ENCODE results near the gene BNC1.
"Not testable (repeated sequence)": the region's sequence is repeated elsewhere in the genome, so short reads cannot be mapped to it uniquely, and the experiment has no call there.

Gene BNC1

DNA sequence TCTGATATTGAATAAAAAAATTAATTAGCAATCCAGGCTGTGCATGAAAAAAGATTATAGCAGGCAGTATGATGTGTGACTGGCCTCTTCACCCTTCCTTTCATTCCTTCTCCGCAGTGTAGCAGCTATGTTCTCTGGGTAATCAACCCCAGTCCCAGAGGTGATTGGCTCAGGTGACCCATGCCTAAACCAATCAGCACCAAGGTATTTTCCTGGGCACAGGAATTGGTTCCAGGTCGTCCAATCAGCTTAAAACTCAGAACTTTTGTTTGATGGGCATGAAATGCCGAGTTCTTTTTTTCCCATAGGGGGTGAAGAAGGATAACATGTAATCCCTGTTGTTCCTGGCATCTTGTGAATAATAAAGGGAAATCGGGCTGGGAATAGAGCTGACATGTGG lies 5.8 kb upstream of the BNC1 start:
- DNase-seq, result no peak

DNA sequence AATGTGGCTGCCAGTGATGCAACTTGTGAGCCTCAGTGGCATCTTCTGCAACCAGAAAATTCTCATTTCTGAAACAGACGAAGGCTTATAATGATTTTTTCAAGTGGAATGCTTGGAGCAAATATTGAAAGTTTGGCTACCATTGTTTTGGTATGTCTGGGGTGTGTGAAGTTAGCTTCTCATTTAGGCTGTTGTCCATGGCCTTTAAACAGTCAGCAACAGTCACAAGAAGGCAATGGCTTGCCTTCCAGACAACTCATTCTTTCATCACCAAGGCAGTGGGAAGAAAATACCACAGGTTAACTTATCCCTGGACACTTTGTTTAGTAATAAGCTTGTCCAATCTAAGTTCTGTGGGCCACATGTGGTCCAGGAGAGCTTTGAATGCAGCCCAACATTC lies 4.7 kb upstream of the BNC1 start:
- DNase-seq, result no peak

DNA sequence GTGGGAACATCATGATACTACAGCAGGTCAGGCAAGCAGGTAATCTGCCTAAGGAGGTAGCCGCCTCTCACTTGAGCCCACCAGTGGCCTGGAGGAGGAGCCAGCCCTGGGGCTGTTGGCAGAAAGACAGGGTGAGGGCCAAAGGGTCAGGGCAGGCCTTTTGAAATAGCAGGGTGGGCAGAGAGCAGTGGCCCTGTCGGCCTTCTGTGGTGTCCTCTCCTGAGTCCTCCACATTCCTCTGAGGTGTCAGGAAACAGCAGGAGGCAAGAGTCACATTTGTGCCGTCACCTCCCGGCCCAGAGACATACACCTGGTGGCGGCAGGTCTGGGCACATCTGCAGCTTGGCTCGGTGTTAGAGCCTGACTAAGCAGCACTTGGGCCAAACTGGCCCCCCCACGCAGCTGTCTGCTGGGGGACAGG lies 3.9 kb upstream of the BNC1 start:
- DNase-seq, result no peak

DNA sequence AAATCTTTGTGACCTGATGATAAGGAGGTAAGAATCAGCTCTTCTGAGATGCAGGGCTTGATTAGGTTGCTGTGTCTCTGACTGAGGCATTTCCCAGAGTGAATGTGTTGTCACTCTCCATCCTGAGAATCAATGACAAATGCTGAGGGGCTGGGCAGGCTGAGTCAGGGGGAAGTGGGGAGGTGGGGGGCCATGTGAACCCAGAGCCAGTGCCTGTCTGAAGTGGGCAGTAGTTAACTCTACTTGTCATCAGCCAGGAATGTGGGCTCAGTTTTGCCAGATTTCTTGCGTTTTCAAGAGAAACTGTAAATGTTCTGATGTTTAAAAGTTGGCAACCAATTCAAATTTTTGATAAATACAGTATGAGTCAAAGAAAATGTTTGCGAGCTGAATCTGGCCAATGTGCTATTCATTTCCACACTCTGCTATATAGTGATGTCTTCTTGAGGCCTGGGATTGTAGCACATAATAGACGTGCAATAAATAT lies 3.1 kb upstream of the BNC1 start:
- DNase-seq, result no peak

DNA sequence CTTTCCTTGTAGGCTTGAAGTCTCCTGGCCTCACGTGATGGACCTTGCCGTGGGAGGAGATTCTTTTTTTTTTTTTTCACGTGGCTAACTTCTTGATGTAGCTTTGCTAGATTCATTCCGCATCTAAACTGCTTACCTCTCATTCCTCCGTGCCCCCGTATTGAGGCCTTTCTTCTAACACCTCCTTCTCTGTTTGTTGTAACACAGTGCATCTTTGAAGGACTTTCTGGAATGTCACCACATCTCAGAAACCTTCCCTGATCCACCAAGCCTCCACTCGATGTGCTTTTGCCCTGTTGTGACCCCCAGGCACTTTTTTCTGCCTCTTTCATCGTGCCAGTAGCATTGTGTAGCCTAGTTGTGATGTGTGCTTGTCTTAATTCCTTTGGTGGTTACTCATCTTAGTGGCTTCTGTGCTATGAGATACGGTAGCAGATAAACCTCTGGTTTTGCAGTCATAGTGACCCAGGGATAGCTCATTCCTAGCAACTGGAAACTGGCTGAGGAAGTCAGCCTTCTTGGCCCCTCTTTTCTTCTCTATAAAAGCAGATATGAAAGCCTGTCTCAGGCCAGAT lies 1.6 kb upstream of the BNC1 start:
- no peak for DNase-seq

DNA sequence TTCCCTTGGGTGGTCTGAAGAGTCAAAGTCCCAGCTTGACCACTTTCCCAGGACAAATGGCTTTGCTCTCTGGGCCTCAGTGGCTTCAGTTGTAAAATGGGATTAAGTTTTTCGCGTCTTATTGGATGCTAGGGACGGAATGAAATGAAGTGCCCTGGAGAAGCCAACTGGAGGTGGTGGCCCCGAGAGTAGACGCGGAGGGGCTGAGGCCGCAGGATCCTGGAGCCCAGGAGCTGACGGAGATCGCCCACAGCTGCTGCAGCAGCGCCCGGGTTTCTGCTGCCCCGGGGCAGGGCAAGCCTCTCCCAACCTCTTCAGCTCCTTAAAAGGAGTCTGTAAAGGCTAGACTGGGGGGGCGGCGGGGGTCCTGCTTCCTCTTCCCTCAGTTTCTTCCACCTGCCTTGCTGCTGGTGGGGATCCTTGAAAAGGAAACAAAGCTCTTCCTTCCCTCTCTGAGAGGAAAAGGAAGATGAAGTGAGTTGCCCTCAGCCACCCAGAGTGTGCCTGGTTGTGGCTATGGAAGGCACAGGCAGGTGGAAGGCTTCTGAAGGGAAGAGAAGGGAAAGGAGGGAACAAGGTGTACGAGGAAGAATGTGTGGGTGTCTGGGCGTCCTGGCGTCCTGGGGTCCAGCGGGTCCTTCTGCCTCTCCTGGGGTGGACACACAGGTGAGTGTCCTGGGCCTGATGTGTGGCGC lies 967 bp upstream of the BNC1 start:
- DNase-seq, result no peak

DNA sequence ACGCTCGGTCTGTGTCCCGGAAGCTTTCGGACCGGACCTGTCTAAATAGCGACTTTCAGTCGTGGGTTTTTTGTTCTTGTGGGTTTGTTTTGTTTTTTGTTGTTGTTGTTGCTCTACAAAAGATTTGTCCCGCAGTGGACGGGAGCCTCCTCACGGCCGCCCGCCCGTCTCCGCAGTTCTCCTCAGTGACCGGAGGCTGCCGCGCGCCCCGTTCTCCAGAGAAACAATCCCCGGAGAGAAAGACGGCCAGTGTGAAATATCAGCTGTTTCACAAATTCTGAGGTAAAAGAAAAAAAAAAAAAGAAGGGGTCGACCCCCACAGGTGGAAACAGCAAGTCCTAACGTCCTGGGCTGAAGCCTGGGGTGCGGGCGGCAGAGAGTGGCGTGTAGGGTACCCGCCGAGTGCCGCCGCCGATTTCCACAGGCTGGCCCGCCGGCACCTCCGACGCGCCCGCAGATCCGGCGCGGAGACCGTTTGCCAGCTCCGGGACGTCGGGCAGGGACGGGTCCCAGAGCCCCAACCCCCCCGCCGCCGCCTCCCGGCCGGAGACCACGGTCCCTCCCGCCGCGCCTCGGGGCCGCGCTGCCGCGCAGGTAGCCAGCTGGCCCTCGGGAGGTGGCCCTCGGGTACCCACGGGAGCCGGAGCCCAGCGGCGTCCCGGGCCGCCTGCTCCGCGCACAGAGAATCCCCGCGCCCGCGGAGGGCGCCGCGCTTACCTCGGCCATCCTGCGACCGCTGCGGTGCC lies 478 bp downstream of the BNC1 start:
- no peak for DNase-seq

DNA sequence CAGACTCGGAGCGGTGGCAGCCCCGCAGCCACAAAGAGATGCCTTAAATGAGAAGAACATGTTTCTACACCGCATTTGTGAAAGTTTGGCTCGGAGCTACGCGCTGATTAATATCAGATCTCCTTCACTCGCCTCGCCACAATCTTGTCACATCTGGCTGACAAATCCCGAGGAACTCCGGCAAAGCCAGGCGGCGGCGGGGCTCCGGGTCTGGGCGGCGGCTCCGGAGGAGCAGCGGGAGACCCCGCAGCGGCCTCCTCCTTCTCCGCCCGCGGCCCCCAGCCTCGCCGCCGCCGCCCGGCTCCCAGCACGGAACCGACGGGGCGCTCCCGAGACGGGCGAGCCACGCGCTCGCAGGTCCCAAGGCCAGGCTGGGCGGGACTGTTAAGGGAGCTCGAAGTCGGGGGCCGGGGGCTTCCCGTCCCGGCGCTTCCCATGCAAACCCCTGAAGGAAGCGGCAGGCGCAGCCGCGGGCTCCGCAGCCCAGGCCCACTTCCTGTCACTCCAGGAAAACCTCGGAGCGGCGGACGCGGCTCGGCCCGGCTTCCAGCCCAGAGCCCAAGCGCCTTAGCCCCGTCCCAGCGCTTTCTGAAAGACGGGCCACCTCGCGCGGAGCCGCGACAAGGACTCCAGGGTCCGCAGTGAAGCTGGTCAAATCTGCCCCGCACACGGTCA lies 1.2 kb downstream of the BNC1 start:
- DNase-seq, result no peak

DNA sequence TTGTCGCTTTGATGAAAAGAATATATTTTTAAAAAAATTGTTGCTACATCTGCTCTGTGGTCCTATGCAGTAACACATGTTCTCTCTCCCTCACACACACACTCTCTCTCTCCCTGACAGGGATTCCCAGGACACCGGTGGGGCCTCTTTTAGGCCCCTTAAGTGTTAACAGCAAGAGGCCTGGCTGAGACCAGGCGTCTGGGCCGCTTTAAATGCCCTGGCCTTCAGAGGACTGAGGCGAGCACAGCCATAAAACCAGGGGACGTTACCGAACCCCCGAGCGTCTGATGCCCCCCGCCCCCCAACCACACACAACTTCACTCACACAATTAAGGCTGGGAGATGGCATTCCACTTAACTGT lies 1.7 kb downstream of the BNC1 start:
- no peak for DNase-seq

DNA sequence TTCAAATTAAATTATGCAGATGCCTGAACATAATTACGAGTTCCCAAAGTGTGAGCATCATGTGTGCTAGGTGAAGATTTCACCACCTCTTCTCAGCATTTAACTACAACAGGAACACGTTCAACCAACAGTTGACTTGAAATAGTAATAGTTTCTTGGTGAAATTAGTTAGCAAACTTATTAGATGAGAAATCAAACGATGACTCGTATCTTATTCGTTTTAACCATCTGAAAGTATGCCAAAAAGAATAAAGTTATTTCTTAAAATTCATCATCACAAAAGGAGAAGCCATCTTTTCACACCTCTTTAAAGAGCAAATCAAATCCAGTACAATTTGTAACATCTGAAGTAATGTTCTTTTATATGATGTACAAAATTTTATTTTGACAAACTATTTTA lies 2.3 kb downstream of the BNC1 start:
- DNase-seq, result no peak

DNA sequence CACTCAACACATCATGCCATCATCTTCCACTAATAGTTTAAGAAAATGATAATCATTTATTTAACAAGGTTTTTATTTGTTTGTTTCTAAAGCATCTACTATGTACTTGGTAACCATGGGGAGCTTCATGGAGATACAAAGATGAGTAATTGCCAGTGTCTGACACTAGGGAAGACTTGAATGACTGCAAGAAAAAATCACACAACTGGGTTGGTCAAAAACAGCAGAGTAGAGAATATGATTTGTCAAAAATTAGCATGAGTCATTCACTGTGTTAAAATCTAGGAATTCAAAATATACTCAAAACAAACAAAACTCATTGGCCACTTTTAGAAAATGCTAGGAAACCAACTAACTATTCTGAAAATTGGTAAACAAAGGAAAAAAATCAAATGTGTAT lies 6.3 kb downstream of the BNC1 start:
- no peak for DNase-seq

DNA sequence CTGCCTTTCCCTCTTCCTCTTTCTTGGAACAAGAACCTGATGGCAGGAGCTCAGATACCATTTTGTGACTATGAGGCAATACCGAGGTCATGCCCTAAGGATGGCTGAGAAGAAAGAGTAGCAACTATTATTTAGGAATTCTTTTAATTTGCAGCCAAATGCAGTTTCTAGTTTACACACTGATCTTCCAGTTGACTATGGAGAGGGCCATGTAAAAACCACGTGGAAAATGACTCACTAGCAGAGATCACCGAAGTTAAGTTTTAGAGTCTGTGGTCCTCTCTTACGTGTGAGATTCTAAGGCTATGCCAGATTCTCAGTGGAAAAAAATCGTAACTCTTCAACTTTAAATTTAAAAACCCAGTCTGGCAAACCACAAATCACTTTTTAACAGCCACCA lies 7.8 kb downstream of the BNC1 start:
- no peak for DNase-seq

DNA sequence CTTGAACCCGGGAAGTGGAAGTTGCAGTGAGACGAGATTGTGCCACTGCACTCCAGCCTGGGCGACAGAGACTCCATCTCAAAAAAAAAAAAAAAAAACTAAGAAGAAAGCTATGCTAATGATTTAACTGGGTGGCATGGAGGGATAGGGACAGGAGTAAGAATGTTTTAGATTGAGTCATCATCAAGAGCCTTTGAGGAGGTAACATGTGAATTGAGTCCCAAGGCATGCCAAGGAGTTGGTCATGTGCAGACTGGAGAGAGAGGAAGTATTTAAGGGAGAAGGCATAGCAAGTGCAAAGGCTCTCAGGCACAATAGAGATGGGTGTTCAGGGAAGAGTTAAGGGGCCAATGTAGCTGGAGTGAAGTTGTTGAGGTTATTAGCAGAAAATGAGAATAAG lies 9.1 kb downstream of the BNC1 start:
- no peak for DNase-seq

DNA sequence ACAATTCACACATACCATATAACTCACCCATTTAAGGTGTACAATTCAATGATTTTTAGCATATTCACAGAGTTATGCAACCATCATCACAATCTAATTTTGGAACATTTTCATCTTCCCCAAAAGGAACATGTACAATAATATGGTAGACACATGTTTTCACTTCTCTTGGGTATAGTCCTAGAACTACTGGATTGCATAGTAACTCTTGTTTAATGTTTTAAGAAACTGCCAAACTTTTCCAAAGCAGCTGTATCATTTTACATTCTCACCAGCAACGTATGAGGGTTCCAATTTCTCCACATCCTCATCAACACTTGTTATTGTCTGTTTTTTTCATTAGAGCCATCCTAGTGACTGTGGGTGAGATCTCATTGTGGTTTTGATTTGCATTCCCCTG lies 14.3 kb downstream of the BNC1 start:
- no peak for DNase-seq

DNA sequence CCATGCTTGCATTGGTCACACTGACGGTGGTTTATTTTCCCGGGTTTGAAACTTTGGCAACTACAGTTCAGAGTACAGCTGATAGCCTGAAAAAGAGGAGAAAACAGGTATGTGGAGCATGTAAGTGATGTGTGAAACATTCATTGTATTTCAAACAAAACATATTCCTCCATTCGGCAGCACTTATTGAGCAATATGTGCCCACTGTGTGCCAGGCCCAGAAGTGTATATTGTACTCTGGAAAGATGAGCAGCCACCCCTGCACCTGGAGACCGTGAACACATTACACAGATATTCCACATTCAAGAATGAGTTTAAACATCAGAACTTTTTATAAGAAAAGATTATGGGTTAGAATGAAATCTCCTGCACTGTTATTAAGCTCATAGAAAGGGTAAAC lies 16.3 kb downstream of the BNC1 start:
- DNase-seq, result no peak

DNA sequence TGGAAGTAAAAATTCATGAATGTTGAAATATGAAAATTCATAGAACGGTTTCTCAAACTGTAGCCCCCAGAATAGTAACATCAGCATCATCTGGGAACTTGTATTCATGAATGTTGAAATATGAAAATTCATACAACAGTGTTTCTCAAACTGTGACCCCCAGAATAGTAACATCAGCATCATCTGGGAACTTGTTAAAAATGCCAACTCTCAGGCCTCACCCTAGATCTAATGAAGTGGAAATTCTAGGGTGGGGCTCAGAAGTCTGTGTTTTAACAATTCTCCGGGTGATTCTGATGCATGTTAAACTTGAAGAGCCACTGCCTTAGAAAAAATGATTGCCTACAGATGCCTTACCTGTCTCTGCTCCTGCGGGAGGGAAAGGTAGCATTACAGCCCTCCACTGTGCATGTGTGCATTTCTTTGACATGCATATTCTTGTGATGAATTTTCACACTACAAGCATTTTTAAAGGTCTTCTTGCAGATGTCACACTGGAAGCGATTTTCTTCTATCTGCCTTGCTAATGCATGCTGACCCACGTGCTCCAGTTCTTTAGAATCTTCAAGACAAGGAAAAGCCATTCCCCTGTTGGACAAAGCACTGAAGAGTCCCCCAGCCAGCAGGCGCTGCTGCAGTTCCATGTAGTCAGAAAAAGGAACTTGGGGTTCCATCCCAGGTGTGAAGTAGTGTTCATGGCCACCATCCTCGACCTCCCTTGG lies 21.7 kb downstream of the BNC1 start:
- no peak for DNase-seq

DNA sequence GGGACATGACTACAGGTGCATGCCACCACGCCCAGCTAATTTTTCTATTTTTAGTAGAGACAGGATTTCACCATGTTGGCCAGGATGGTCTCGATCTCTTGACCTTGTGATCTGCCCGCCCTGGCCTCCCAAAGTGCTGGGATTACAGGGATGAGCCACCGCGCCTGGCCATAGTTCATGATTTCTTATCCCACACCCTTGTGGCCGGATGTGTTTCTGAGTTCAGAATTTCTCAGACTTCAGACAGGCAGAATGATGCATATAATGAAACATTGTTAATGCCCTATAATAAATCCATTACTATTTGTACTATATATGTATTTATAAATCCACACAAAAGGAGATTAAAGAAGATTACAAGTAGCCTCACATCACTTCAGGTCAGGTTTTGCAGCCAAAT lies 22.3 kb downstream of the BNC1 start:
- DNase-seq, result not testable (repeated sequence)

DNA sequence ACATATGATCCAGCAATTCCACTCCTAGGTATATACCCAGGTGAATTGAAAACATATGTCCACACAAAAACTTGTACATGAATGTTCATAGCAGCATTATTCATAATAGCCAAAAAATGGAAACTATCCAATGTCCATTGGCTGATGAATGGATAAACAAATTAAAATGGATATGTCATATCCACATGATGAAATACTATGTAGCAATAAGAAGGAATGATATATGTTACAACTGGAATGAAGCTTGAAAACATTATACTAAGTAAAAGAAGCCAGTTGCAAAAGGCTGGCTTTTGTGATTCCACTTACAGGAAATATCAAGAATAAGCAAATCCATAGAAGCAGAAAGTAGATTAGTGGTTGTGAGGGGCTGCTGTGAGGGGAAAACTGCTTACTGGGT lies 33.7 kb downstream of the BNC1 start:
- no peak for DNase-seq

DNA sequence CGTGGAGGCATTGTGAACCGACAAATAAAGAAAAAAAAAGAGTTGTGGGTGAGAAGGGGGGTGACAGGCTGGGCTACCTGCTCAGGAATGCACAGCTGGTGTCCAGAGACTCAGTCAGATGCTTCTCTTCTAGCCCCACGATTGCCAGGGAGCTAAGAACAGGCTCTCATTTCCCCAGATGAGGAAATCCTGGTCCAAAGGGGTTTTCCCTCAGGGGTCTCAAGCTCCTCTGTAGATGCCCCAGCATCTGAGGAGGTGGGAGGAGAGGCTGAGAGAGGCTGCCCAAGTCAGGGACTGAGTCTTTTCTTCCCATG lies 35.5 kb downstream of the BNC1 start:
- no peak for DNase-seq

DNA sequence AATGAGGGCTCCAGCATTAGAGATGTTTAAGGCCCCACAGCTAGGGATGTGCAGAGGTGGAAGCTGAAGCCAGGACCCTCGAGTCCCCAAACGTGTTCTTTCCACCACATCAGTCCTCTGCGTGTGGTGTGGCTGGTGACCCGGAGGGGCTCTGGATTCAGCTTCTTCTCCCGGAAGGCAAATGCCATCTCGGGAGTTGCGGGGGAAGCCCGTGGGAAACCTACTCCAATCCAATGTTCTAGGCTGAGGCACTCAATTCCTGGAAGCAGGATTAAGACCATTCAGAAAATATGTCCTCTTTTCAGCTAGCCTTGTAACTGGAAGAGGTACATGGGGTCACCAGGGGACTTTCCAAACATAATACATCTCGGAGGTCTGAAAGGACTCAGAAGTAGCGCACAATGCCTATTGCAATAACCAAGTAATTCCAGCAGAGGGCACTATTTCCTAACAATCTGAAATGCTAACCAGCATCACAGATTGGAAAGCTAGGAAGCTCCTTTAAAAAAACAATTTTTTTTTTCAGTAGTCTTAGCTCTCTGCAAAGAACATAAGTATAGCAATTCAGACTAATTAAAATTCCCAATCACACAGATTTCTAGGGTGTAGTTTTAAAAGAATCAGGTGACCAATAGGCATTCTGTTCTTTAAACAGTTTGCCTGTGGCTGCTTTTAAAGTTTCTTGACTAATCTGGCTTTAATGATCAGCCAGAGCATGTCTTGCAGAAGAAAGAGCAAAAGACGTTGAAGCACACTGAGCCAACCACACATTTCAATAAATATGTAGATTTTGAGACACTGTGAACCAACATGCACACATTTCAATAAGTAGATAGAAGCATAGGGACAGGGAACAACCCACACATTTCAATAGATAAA lies 36.1 kb downstream of the BNC1 start:
- no peak for DNase-seq

DNA sequence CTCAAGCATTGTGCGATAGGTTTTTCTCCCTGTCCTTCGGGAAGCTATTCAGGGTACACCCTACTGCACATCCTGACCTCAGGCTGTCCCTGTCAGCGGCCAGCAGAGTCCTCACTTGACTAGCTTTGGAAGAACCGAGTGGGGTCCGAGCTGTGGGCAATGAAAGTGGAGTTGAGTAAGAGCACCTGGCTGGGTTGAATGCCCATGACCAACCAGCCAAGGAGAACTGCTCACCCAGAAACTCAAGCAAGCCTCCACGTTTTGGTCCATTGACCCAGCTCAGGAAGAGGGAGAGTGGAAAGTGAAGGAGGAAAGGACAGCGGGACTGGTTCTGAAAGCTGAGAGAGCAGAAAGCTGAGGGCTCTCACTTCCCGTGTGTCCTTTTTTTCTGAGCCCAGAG lies 40.8 kb downstream of the BNC1 start:
- no peak for DNase-seq

DNA sequence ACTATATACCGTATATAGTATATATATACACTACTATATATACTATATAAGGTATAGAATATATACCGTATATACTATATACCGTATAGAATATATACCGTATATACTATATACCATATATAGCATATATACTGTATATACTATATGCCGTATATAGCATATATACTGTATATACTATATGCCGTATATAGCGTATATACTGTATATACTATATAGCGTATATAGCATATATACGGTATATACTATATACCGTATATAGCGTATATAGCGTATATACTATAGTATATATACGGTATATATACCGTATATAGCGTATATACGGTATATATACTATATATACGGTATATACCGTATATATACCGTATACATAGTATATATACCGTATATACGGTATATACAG lies 54.2 kb downstream of the BNC1 start:
- no peak for DNase-seq
